Activated CD4-positive, alpha-beta T cell treated with anti-CD3 and anti-CD28 coated beads, Interleukin-2, amount 10 ng/mL, durations not matched to agents 7 days and 5 days (primary cell): ENCODE data around the gene IQSEC2. TPM values are rescaled to one million over a fixed set of nuclear protein-coding genes. Genes with fewer than 3 reads are reported as not detected.

Experiments
- CTCF ChIA-PET: fragments of 350-600 bp; sonication (Branson Sonifier 250); formaldehyde crosslinking; loops from one replicate; lab custom pipeline; 2021; ENCODE audit warnings: antibody characterized with exemption; lab: Charles Lee
- POLR2A ChIA-PET: fragments of 350-600 bp; sonication (Branson Sonifier 250); formaldehyde crosslinking; loops from one replicate; lab custom pipeline; 2021; ENCODE audit warnings: antibody characterized with exemption; lab: Charles Lee
- DNase-seq: peaks from one replicate; pipeline ENCODE4 v3.0.0-alpha.2; 2020
- H3K27ac Mint-ChIP-seq: one replicate; pipeline ENCODE4 v1.8.0; 2021; ENCODE audit warnings: mild to moderate bottlenecking, moderate library complexity, mixed read lengths
- H3K27me3 Mint-ChIP-seq: one replicate; pipeline ENCODE4 v1.8.0; 2021; ENCODE audit warnings: mixed read lengths
- H3K36me3 Mint-ChIP-seq: one replicate; pipeline ENCODE4 v1.8.0; 2021; ENCODE audit warnings: low read depth, mixed read lengths
- H3K4me1 Mint-ChIP-seq: one replicate; pipeline ENCODE4 v1.8.0; 2021; ENCODE audit warnings: mixed read lengths
- H3K4me3 Mint-ChIP-seq: one replicate; pipeline ENCODE4 v1.8.0; 2021; ENCODE audit warnings: mild to moderate bottlenecking, moderate library complexity, mixed read lengths
- H3K9me3 Mint-ChIP-seq: one replicate; pipeline ENCODE4 v1.8.0; 2021; ENCODE audit warnings: mixed read lengths
- total RNA-seq, 2 experiments: library from RNA; stranded (reverse); gene quantifications; one replicate each; pipeline ENCODE4 v1.2.3, GENCODE V29; 2021

The IQSEC2 gene
- total RNA-seq, 2 experiments from 2014 or later = 0.10 to 0.12 TPM

DNA sequence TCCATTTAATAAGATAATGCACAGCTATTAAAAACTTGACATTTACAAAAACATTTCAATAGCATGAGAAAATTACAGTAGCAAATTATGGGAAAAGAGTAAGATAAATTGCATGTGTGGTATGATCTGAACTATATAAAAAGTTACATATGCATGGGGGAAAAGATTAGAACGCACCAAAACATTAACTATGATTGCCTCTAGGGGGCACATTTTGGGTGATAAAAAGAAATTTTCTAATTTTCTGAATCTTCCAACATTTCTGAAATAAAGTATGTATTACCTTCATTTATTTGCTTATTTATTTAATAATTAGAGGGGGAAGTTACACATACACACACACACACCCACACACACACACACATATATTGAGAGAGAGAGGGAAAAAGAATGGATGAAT, 36.8 kb downstream of the IQSEC2 start:
- no peaks in the 10 kb centered on the region for H3K36me3 Mint-ChIP-seq
- DNase-seq = no peak
- H3K4me1 Mint-ChIP-seq = no peaks in the 10 kb centered on the region
- POLR2A ChIA-PET = no interaction called here
- no peak overlapping the region for H3K4me3 Mint-ChIP-seq
- H3K27ac Mint-ChIP-seq = no peak overlapping the region
- H3K9me3 Mint-ChIP-seq = no peaks in the 10 kb centered on the region
- CTCF ChIA-PET = interaction anchor here (0.6 to 1.5 kb wide), 3 partner anchors 8 to 207 kb away, joined by 3 to 4 read pairs (median 3); no protein-coding TSS in a partner anchor
- no peaks in the 10 kb centered on the region for H3K27me3 Mint-ChIP-seq

DNA sequence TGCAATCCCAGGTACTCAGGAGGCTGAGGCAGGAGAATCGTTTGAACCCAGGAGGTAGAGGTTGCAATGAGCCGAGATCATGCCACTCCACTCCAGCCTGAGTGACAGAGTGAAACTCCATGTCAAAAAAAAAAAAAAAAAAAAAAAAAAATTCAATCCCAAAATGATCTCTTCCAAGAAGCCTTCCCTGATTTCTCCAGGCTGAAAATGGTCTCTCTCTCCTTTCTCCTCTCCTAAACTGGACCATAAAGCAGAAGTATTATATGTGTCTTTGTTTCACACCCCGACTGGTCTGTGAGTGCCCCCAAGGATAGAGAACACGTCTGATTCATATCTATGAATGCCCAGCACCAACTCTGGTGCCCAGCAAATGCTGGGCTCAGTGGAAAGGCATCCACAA, 39.1 kb downstream of the IQSEC2 start:
- no peak overlapping the region for H3K4me3 Mint-ChIP-seq
- DNase-seq = no peak
- CTCF ChIA-PET = no interaction called here
- no peaks in the 10 kb centered on the region for H3K9me3 Mint-ChIP-seq
- no peaks in the 10 kb centered on the region for H3K27me3 Mint-ChIP-seq
- POLR2A ChIA-PET = no interaction called here
- no peak overlapping the region for H3K27ac Mint-ChIP-seq
- H3K36me3 Mint-ChIP-seq = no peaks in the 10 kb centered on the region
- no peaks in the 10 kb centered on the region for H3K4me1 Mint-ChIP-seq

DNA sequence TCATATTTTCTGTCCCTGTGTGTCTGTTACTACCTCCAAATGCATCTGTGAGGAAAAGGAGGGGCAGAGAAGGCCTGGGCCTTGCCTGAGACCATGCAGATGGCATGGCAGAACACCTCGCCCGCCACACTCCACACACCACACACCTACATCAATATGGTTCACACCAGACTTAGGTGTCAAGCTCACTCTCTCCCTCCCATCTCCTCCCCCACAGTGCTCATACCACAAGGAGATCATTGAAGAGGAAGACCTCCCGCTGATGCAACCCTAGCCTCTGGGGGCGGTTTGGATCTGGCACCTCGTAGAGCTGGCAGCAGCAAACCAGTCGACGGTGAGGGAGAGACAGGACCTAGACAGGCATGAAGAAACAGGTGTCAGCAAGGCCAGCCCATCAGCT, 39.8 kb downstream of the IQSEC2 start:
- Mint-ChIP-seq H3K36me3 (no peaks in the 10 kb centered on the region), H3K4me1 (no peaks in the 10 kb centered on the region), H3K4me3 (no peak overlapping the region), H3K27me3 (no peaks in the 10 kb centered on the region), H3K9me3 (no peaks in the 10 kb centered on the region), H3K27ac (no peak overlapping the region)
- POLR2A ChIA-PET = no interaction called here
- CTCF ChIA-PET = no interaction called here
- DNase-seq = no peak

DNA sequence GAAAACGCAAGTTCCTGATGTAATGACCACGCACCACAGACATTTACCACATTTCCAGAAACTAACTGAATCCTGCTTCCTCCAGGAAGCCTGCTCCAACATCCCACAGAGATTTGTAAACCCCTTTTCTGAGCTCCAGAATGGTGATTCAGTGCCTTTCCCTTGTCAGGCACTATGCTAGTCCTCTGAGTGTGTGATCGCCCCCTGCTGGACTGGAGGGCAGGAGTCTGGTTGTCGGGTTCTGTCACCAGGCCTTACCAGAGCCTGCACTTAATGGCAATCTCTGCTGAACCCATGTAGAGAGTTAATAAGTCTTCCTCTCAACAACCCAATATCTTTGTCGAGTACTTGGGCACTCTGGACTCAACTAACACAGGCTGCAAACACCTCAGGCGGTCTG, 41.9 kb downstream of the IQSEC2 start:
- Mint-ChIP-seq H3K27me3 (no peaks in the 10 kb centered on the region), H3K9me3 (no peaks in the 10 kb centered on the region), H3K27ac (no peak overlapping the region), H3K36me3 (no peaks in the 10 kb centered on the region), H3K4me3 (no peak overlapping the region), H3K4me1 (no peaks in the 10 kb centered on the region)
- peak; percentile 64 for DNase-seq
- POLR2A ChIA-PET = no interaction called here
- CTCF ChIA-PET = interaction anchor here (1.1 to 2.3 kb wide), 4 partner anchors 9 to 51 kb away, joined by 3 to 6 read pairs (median 3); no protein-coding TSS in a partner anchor

- no peaks in the 10 kb centered on the region for H3K27me3 Mint-ChIP-seq
- no peak for DNase-seq
- H3K27ac Mint-ChIP-seq = no peak overlapping the region
- H3K9me3 Mint-ChIP-seq = no peaks in the 10 kb centered on the region
- H3K36me3 Mint-ChIP-seq = no peaks in the 10 kb centered on the region
- H3K4me1 Mint-ChIP-seq = no peaks in the 10 kb centered on the region
- no peak overlapping the region for H3K4me3 Mint-ChIP-seq
- POLR2A ChIA-PET = no interaction called here
- CTCF ChIA-PET = interaction anchor here (1.1 kb wide), 1 partner anchor 20 kb away, joined by 4 read pairs; no protein-coding TSS in a partner anchor
Measured at GRCh38 chrX:53237056-53237455, 44.3 kb downstream of the IQSEC2 start.

DNA sequence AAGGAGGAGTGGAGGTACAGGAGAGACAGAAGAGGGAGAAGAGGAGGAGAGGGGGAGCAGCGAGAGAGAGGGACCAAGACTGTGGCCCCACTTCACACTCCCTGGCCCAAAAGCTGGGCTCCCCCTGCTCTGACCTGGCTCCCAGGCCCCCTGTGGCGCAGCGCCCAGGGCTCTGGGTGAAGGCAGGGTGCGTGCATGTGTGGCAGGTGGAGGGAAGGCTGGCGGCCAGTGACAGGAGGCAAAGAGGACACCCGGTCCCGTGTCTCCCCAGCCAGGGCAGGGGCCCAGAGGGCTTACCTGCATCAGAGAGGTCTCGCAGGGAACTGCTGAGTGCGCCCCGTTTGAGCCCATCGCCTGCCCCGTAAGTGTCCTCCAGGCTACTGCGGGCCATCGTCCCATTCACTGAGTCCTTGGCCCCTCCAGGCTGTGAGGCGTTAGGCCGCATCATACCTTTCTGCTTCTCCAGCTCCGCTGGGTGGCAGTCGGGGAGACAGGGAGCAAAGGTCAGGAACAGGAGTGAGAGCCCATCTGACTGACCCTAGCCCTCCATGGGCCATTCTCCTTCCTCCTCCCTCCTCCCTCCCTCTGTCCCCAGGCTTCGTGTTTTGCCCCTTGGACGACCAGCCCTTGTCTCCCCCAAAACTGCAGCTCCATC, 45.2 kb downstream of the IQSEC2 start:
- H3K36me3 Mint-ChIP-seq = no peaks in the 10 kb centered on the region
- H3K27me3 Mint-ChIP-seq = no peaks in the 10 kb centered on the region
- no peak overlapping the region for H3K27ac Mint-ChIP-seq
- H3K4me3 Mint-ChIP-seq = no peak overlapping the region
- no peak for DNase-seq
- no peaks in the 10 kb centered on the region for H3K9me3 Mint-ChIP-seq
- ChIA-PET CTCF (interaction anchor here (1.1 to 1.4 kb wide), 2 partner anchors 9 to 20 kb away, joined by 4 read pairs; no protein-coding TSS in a partner anchor), POLR2A (no interaction called here)
- H3K4me1 Mint-ChIP-seq = no peaks in the 10 kb centered on the region

DNA sequence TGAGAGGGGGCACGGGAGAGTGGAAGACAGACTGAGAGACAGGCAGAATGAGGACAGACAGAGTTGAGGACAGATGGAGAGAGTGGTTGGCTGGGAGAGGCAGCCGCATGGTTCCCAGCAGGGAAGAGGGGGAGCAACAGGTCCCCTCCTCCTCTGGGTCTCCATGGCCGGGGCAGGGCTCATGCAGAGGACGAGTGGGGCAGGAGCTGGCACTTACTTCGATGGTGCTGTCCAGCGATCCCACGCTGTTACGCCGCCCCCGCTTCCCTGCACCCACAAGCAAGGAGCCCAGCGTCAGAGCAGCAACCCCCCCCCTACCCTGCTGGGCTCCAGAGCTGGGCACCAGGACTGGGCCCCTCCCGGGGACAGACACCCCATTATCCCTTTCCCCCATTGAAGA, 45.8 kb downstream of the IQSEC2 start:
- Mint-ChIP-seq H3K36me3 (no peaks in the 10 kb centered on the region), H3K27ac (no peak overlapping the region), H3K4me1 (no peaks in the 10 kb centered on the region), H3K4me3 (no peak overlapping the region), H3K9me3 (no peaks in the 10 kb centered on the region), H3K27me3 (no peaks in the 10 kb centered on the region)
- POLR2A ChIA-PET = no interaction called here
- DNase-seq = no peak
- CTCF ChIA-PET = interaction anchor here (1.1 to 1.4 kb wide), 2 partner anchors 9 to 10 kb away, joined by 3 to 4 read pairs; partner anchors contain the start of gene KDM5C

- Mint-ChIP-seq H3K4me1 (no peaks in the 10 kb centered on the region), H3K27ac (no peak overlapping the region), H3K36me3 (no peaks in the 10 kb centered on the region), H3K4me3 (no peak overlapping the region), H3K9me3 (no peaks in the 10 kb centered on the region), H3K27me3 (no peaks in the 10 kb centered on the region)
- POLR2A ChIA-PET = no interaction called here
- CTCF ChIA-PET = interaction anchor here (1.1 to 1.4 kb wide), 2 partner anchors 8 to 9 kb away, joined by 3 to 4 read pairs; partner anchors contain the start of gene KDM5C
- DNase-seq = no peak
Measured at GRCh38 chrX:53234484-53234883, 46.9 kb downstream of the IQSEC2 start.

DNA sequence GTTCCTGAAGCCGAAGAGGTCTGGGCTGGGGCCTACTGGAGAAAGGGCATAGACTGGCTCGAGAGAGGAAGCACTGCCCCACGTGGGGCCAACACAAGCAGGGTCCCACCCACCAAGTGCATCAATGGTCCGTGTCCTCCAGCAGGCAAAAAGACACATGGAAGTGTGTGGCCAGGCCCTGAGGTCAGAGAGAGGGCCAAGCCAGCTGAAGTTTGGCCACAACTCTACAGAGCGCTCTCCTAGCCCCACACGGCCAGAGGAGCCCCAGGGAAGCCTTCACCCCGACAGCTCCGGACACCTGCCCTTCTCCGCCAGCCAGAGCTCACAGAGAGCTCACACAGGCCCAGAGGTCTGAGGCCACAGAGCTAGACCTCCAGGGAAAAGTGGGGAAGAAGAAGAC, 47.8 kb downstream of the IQSEC2 start:
- no peaks in the 10 kb centered on the region for H3K36me3 Mint-ChIP-seq
- H3K27me3 Mint-ChIP-seq = no peaks in the 10 kb centered on the region
- ChIA-PET CTCF (interaction anchor here (0.8 kb wide), 1 partner anchor 12 kb away, joined by 3 read pairs; no protein-coding TSS in a partner anchor), POLR2A (no interaction called here)
- no peaks in the 10 kb centered on the region for H3K4me1 Mint-ChIP-seq
- no peak for DNase-seq
- no peak overlapping the region for H3K4me3 Mint-ChIP-seq
- no peak overlapping the region for H3K27ac Mint-ChIP-seq
- H3K9me3 Mint-ChIP-seq = no peaks in the 10 kb centered on the region

DNA sequence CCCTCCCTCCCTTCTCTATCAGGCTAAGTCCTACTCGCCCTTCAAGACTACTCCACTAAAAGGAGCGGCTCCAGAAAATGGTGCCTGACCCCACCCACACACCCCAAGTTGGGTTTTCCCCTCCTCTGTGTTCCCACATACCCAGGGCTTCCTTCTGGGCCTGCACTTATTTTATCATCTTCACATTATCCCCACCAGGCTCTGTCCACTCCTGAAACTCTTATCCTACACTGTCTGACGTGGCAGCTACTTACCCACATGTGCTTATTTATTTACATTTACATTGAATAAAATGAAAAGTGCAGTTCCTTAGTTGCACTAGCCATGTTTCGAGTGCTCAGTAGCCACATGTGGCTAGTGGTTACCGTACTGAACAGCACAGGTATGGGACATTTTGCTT, 51.3 kb downstream of the IQSEC2 start:
- DNase-seq = no peak
- Mint-ChIP-seq H3K4me1 (peaks cover 19% of the 10 kb centered on the region), H3K9me3 (no peaks in the 10 kb centered on the region), H3K36me3 (no peaks in the 10 kb centered on the region), H3K4me3 (no peak overlapping the region), H3K27ac (no peak overlapping the region), H3K27me3 (no peaks in the 10 kb centered on the region)
- ChIA-PET CTCF (interaction anchor here (1.1 kb wide), 1 partner anchor 10 kb away, joined by 3 read pairs; no protein-coding TSS in a partner anchor), POLR2A (no interaction called here)

DNA sequence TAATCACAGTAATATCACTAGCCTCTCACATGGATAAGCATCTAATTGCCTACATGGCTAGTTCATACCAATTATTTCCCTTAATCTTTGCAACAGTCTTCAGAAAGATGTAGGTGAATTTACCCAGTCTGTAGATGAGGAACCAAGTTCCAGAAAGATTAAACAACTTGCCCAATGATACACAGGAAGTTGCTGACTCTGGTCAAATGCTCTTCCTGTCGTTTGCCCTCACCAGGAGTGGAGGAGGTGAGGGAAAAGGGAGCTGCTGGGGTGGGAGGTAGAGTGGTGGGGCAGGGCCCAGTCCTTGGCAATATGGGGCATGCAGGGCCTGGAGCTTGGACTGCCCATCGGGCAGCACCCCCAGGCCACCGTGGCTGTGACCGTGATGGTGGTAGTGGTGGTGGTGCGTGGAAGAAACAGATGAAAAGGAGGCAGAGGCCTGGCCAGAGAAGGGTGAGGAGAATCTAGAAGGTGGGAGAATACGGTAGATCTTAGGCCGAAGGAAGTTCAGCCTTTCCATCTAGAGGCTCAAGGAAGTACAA, 54.1 kb downstream of the IQSEC2 start:
- peaks cover 35% of the 10 kb centered on the region for H3K4me1 Mint-ChIP-seq
- H3K27me3 Mint-ChIP-seq = no peaks in the 10 kb centered on the region
- no peak overlapping the region for H3K4me3 Mint-ChIP-seq
- ChIA-PET CTCF (interaction anchor here (0.9 to 1.5 kb wide), 3 partner anchors 8 to 138 kb away, joined by 3 to 4 read pairs (median 4); no protein-coding TSS in a partner anchor), POLR2A (no interaction called here)
- peaks cover 16% of the 10 kb centered on the region for H3K36me3 Mint-ChIP-seq
- H3K27ac Mint-ChIP-seq = no peak overlapping the region
- no peak for DNase-seq
- no peaks in the 10 kb centered on the region for H3K9me3 Mint-ChIP-seq

DNA sequence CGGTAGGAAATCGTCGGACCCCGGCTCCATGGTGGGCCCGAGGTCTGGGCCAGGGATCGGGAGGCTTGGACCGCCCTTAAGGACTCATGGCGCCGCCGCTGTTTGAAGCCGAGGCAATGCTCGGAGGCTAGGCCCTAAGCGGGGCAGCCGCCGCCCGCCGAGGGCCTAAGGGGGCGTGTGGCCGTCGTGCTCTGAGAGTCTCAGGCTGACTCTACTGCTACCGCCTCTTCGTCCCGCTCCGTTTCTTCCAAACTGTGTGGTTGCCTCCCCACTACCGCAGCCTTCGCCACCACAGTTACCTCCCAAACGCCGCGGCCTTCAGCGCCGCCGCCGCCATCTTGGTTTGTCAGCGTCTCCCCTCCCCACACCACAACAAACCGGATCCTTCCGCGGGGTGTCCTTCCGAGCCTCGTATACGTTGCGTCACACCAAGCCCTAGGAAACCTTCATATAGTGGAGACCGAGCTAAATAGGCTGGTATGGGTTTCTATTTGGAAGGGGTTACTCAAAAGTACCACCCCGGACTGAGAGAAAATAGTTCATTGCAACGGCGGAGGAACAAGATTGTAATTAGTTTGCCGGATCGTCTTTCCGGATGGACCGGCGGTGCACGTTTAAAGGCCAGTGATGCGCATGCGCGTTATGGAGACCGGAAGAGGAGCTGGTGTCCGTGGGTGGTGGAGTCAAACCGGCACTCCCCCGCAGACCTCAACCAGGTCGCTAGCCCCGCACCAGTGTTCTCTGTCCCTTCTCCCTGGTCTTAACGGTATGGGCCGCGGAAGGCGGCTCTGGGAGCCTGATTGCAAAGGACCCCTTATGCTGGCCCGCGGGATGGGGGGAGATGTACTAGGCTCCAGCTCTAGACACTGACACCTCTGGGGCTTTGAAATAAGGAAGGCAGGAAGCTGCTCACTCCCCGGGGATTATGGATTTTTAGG, 56.3 kb downstream of the IQSEC2 start, which contains the start of gene KDM5C:
Gene KDM5C, minus strand, starts transcription at position 348 of the 938 bp plus-strand sequence. Its CDS starts 318 bp downstream, at position 30.
- ChIA-PET POLR2A (interaction anchor here (0.6 kb wide), 1 partner anchor 322 kb away, joined by 3 read pairs; no protein-coding TSS in a partner anchor), CTCF (interaction anchor here (0.7 to 0.9 kb wide), 2 partner anchors 8 to 10 kb away, joined by 3 read pairs; no protein-coding TSS in a partner anchor)
- Mint-ChIP-seq H3K9me3 (no peaks in the 10 kb centered on the region), H3K4me1 (peaks cover 44% of the 10 kb centered on the region), H3K27ac (peak within 1 kb of the TSS; percentile 98), H3K27me3 (no peaks in the 10 kb centered on the region), H3K4me3 (peak within 1 kb of the TSS; percentile 90), H3K36me3 (peaks cover 16% of the 10 kb centered on the region)
- peak; percentile 89 for DNase-seq
